Stimulated activated CD8-positive, alpha-beta memory T cell treated with anti-CD3 and anti-CD28 coated beads, Interleukin-7, amount 100 ng/mL, for 48 hours (primary cell): Measurements from ENCODE around the gene AGPAT4.

ENCODE experiments used
- DNase-seq, 2 donors: peaks; one replicate each; pipeline ENCODE4 v3.0.0-alpha.2; 2020; ENCODE audit warnings: low read depth in 1 of 2; ENCODE audit errors: extremely low read depth in 1 of 2

AGPAT4 gene

DNA sequence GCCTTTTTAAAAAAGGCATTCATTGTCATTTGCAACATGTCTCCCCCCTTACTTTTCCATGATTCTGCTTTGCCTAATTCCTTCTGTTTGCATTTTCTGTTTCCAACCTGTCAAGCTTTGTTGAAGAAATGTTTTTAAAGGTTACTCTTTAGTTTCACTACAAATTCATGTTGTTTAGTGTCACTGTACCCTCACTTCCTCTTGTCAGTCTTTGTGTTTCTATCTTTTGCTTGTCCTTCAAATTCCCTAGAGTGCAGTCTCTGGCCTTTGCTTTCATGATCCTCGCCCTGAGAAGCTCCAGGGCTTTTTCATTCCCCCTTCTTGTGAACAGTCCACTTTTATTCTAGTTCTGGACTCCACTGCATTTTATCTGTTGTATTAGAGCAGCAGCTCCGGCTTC, 191.6 kb downstream of the AGPAT4 start:
- no peak for DNase-seq

DNA sequence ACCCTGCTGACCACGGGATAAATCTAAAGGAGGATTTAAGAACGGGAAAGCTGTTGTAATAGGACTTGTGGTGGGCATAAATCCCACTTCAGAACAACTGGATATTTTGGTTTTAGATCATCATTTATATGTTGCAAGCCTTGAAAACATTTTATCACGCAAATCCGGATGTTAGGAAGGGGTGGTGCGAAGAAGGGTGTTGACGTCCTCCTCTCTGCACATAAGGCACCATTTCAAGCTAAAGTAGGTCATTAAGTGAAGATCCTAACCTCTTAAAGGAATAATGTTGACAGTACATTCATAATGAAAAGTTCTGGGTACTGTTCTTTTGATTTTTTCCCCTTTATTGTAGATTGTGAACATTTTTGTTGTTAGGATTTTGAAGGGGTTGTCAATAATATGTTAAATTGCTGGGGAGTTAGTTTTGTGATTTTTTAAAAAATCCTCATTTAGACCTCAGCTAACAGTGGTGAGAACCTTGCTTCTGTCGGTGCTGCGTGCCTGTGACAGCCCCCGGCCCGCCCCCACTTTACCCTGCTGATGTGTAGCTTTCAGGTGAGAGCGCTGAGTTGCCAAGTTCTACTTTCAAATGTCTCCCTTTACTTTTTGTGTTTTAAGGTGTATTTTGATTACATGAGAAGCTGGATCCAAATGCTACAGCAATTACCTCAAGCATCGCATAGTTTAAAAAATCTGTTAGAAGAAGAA, 193.4 kb downstream of the AGPAT4 start:
- DNase-seq = no peak
